Measurements from ENCODE around the gene MCL1.

MCL1 gene

DNA sequence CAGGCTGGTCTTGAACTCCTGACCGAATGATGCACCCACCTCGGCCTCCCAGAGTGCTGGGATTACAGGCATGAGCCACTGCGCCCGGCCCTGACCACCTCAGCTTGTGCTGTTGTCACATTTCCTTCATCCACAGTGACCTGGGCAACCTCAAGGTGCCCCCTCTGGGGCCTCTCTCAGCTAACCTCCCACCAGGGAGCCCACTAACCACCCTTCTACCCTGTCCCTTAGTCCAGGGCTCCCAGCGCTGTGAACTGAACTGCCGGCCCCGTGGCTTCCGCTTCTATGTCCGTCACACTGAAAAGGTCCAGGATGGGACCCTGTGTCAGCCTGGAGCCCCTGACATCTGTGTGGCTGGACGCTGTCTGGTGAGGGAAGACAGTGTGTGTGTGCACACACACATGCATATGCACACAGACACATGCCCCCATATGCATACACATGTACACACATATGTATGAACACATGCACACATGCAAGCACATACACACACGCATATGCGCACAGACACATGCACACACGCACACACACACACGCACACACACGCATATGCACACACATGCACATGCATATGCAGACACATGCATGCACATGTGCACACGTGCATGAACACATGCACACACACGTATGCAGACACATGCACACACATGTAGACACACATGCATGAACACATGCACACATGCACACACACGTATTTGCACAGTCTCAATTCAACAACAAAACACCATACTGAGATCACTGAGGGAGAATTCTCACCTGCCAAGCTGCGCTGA, 24.0 kb downstream of the MCL1 start:
- no peak for DNase-seq

DNA sequence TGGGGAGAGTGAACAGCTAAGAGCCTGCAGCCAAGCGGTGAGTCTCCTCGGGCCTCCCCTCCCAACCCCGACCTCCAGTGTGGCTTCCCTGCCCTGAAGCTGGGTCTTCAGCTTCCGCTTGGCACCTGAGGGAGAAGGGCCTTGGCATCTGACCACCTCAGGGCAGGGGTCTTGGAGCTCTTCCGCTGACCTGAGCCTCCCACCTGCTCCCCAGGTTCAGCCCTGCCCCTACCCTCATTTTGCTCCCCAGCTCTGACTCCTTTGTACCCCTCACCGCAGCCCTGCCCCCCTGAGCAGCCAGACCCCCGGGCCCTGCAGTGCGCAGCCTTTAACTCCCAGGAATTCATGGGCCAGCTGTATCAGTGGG, 25.3 kb downstream of the MCL1 start:
- DNase-seq = no peak

DNA sequence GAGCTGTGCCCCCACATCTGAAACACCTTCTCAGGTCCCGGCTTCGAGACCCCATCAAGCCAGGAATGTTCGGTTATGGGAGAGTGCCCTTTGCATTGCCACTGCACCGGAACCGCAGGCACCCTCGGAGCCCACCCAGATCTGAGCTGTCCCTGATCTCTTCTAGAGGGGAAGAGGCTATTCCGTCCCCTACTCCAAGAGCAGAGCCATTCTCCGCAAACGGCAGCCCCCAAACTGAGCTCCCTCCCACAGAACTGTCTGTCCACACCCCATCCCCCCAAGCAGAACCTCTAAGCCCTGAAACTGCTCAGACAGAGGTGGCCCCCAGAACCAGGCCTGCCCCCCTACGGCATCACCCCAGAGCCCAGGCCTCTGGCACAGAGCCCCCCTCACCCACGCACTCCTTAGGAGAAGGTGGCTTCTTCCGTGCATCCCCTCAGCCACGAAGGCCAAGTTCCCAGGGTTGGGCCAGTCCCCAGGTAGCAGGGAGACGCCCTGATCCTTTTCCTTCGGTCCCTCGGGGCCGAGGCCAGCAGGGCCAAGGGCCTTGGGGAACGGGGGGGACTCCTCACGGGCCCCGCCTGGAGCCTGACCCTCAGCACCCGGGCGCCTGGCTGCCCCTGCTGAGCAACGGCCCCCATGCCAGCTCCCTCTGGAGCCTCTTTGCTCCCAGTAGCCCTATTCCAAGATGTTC, 25.9 kb downstream of the MCL1 start:
- DNase-seq = no peak

DNA sequence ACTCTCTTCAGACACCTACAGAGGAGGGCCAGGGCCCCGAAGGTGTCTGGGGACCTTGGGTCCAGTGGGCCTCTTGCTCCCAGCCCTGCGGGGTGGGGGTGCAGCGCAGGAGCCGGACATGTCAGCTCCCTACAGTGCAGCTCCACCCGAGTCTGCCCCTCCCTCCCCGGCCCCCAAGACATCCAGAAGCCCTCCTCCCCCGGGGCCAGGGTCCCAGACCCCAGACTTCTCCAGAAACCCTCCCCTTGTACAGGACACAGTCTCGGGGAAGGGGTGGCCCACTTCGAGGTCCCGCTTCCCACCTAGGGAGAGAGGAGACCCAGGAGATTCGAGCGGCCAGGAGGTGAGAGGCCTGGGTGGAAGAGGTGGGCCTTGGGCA, 26.5 kb downstream of the MCL1 start:
- DNase-seq = no peak

DNA sequence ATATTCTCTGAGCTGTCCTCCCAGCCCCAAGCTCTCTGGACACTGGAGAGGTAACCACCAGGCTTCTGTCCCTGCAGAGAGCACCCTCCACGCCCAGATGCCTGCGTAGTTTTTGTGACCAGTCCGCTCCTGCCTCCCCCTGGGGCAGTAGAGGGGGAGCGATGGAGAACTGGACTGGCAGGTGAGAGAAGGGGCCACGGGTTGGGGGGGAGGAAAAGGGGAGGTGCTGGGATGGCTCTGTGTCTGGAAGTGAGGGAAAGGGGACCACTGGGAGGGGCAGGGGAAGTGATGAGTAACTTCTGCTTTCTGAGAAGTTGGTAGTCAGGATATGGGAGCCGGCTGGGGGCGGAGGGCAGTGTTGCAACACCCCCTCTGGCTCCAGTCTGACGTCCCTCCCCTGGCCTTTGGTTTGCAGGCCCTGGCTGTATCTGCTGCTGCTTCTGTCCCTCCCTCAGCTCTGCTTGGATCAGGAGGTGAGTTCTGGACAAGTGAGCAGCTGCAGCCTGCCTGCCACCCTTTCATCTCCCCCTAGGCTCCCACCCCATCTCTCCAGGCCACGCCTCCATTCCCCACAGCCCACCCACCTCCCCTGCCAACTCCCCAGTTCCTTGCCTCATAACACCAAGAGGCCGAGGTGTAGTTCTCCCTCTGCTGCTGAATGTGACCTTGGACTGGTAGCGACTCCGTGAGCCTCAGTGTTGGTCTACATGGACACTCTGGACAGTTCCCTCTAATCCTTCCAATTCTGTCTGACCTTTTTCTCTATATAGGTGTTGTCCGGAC, 27.1 kb downstream of the MCL1 start:
- DNase-seq = no peak

DNA sequence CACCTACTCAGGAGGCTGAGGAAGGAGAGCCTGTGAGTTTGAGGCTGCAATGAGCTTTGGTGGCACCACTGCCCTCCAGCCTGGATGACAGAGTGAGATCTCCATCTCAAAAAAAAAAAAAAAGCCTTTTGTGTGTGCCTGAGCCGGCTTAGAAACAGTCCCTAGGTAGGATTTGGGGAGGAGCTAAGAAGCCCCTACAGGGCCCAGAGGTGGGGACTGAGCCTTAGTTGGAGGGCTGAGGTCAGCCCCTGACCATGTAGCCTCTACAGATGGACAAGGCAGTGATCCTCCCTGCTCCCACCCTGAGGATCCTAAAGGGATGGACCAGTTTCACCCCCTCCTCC, 27.7 kb downstream of the MCL1 start:
- no peak for DNase-seq

DNA sequence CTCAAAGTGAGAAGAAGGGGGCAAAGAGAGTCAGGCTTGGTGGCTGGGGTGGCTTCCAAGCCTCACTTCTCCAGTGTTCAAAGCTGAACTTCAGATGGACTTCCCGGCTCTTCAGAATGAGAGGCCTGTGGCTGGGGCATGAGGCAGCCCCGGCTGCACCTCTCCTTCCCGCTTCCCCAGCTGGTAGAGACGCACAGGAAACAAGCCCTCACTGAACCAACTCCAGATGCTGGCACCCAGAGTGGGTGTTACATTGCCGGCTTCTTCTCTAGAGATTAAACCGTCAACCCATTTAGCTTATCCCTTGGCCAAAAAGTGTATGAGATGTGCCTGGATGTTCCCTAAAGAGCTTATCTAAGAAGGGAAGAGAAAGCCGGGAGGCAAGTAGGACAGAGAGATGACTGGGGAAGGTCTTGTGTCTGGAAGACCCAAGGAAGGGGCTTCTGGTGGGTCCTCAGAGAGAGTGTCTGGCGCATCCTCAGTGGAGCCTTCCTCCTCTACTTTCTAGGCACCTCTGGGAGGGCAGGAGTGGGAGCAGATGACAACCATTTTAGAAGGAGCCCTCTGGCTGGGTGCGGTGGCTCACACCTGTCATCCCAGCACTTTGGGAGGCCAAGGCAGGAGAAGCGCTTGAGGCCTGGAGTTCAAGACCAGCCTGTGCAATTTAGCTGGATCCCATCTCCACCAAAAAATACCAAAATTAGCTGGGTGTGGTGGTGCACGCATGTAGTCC, 28.2 kb downstream of the MCL1 start:
- no peak for DNase-seq

DNA sequence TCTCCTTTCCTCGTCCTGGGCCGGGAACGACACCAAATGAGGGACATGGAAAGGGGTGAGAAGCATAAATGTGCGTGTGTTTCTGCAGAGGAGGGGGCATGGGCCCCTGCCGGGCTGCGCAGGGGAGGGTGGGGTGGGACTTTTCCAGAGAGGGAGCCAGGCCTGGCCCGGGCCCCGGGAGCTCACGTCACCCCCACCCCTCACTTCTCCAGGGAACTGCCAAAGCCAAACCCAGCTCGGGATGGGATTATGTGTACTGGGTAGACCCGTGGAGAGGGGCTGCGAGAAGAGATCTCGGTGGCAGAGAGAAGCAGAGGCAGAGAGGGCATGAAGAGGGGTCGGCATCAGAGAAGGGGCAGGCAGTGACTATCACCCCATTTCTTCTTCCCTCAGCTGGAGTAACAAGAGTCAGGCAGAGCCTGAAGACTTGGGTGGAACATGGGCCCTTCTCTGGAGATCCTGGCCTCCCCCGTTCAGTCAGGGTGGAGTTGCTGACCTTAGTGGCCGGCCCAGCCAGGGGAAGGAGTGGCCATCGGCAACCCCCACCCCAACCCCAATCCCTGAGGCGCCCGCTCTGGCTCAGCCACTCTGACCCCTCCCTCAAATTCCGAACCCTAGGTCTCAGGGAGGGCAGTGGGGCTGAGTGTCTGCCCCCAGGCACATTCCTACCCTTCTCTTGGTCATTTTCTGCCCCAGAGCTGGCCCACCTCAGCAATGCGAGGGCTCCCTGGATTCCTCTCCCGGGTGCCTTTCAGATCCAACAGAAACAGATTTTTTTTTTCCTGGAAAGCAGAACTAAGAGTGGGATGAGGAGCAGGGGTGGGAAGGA, 29.0 kb downstream of the MCL1 start:
- no peak for DNase-seq

DNA sequence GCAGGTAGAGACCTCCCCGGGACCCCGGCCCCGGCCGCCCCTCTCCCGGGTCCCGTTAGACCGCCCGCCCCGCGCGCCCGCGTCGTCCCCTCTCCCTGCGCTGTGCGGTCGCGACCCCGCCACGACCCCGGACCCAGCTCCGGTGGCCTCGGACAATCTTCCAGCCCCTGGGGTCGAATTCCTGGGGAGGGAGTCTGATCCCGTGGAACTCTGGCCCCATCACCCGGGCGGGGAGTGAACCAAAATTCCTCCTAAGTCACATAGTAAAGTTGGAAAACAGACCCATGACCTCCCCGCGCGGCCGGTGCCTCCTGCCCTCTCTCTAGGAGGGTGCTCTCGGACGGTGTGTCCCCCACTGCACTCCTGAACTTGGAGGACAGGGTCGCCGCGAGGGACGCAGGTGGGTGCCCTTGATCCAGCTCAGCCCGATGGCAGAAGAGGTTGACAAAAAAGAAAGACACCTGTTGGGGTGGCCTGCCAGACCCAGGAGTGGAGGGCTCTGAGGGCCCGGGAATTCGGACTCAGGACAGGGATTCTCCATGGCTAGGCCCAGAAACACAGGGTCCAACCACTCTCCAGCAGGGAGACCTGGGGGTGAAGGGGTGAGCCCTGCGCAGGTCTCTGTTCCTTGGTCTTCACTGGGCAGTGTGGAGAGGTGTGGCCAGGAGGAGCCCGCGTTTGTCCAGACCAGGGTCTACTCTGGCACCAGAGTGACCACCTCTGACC, 29.8 kb downstream of the MCL1 start:
- DNase-seq = no peak

DNA sequence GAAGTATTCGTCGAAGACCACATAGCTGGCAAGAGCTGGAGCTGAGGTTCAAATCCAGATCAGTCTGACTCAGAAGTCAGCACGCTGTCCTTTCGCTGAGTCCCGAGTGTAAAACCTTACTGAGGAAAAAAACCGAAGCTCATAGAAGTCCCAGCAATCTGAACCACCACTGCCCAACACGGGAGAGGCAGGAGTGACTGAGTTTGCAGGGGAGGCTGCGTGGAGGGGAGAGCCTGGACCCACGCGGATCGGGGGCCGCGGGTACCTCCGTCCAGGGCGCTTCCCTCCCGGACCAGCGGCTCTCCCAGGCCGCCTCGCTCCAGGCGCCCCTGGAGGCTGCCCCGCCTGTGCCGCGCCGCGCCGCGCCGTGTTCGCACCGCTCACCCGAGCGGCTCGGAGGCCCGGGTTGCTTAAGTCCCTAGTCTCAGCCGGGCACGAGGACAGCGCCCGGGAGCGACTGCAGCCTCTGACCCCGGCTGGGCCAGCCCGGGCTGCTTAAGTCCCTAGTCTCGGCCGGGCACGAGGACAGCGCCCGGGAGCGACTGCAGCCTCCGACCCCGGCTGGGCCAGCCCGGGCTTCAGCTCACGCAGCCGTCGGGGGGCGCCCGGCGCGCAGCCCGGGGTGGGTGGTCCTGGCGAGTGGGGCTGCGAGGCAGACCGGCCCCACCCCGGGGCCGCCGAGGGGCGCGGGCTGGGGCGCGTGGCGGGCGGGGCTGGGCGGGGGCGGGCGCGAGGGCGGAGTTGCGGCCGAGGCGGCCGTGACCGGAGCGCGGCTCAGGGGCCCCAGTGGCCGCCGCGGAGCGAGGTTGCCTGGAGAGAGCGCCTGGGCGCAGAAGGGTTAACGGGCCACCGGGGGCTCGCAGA, 30.5 kb downstream of the MCL1 start, which contains the start of gene ADAMTSL4:
Gene ADAMTSL4 (plus strand): TSS at position 777 of the 864 bp plus-strand sequence. CDS start 2,881 bp downstream, outside the sequence.
- DNase-seq = no peak

DNA sequence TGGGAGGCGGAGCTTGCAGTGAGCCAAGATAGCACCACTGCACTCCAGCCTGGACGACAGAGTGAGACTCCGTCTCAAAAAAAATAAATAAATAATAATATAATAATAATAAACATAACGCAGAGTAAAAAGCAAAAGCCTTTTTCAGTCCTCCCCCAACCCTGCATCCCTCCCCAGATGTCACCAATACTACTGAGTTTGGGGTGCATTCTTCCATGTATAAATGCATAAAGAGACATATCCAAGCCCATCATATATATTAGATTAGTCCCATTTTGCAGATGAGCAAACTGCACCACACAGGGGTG, 31.1 kb downstream of the MCL1 start:
- DNase-seq = no peak

DNA sequence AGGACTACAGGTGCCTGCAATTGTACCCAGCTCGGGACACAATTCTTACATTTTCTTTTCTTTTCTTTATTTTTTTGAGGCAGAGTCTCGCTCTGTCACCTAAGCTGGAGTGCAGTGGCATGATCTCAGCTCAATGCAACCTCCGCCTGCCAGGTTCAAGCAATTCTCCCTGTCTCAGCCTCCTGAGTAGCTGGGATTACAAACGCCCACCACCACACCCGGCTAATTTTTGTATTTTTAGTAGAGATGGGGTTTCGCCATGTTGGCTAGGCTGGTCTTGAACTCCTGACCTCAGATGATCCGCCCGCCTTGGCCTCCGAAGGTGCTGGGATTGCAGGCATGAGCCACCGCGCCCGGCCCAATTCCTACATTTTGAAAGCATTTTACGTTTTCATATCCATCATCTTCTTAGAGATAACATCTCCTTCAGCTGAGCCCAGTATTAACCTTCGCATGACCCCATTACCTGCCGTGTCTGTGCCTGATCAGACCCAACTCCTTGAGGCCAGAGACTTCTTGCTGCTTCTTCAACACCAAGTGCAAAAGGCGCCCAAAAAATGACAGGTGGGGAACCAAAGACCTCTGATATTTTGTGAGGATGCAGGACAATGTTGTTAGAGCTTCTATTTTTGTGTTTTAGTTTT, 33.0 kb downstream of the MCL1 start:
- DNase-seq = no peak

DNA sequence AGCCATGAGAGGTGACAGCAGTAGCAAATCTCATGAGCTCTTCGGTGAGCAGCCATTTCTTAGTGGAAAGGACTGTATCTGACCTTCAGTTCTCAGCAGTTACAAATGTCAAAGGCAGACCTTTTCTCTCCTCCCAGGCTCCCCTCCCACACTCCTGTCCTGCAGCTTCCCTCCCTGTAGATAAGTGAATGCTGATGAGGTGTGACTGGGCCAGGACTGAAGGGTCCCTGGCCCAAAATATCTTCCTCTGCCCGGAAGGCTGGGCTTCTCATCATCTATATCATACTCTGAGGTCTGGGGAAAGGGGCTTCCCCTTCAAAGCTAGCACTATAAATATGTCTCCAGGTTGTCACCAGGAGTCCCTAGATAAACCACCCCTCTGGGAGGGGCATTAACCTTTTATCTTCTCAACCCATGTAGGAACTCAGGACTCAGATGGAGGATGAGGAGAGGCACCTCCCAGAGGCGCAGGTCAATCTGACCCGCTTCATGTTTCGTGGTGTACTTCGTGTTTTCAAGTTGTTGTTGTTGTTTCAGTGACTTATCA, 33.9 kb downstream of the MCL1 start:
- DNase-seq = no peak

DNA sequence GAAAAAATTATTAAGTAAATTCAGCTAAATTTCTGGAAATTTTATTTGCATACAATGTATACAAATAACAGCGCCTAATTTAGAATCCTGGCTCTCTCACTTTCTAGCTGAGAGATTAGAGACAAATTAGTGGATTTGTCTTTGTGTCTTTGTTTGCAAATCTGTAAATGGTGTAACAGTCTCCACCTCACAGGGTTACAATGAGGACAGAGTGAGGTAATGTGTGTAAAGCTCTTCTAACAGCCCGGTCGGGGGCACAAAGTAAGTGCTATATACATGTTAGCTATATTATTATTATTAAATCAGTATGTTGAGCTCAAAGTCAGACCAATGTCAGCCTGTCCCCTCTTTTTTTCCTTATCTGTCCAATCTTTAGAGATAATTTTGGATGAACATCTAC, 35.2 kb downstream of the MCL1 start:
- no peak for DNase-seq

DNA sequence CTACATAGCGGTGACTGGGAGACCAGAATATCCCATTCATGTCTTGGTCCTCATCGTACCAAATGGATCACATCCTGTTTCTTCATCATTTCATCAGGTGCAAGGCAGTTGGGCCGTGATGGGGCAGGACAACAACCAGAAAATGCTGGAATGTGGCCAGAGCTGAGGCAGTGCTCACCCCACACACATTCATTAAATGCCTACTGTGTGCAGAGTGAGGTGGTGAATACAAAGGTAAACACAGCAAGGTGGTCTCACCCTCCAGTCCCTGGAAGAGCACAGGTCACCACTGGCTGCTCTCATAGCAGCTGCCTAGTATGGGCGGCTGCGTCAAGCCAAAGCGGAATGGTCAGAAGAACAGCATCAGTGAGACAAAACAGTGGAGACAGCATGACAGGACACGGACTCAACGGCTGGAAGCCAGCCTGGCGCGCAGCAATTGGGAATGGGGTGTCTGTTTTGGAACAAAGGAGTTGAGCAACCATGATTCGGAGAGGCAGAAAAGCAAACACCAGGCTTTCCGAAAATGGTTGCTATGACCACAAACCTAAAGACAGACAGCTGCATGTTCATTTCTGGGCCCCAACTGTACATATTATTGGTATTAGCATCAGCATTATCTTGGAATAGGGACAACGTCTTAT, 35.8 kb downstream of the MCL1 start:
- no peak for DNase-seq

DNA sequence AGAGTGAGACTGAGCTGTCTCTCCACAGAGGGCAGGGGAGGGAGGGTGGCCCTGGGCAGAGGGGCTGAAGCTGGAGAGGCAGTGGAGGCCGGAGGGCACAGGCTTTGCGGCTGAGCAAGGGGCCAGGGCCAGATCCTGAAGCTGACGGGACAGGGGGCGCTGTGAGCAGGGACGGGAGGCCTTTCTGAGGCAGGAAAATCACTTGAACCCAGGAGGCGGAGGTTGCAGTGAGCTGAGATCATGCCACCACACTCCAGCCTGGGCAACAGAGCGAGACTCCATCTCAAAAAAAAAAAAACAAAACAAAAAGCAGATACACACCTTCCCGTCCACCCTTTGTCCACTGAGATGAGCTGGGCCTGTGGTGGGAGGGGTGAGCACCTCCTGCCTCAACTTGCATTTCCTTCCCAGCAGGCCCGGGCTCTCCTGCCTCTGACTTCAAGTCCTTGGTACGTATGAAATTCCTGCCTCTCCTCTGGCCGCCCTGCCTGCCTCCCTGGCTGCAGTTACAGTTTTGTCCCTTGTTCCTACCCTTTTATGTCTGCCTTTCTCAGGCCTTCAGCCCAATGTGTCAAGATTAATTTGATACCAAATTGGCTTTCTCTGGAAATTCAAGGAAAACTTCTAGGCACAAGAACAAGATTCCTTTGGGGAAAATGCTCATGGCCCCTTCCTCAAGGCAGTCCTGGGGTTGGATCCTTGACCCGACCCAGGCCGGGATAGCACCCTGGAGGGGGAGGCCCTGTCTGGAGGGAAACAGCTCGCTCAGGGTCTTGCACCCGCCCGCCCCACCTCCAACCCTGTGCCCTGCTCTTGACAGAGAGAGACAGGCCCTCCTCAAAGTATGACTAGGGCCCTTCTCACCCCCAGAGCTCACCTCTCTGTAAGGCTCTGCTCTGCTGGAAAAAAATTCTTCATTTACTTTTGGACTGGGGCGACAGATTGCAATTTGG, 41.4 kb downstream of the MCL1 start:
- no peak for DNase-seq

DNA sequence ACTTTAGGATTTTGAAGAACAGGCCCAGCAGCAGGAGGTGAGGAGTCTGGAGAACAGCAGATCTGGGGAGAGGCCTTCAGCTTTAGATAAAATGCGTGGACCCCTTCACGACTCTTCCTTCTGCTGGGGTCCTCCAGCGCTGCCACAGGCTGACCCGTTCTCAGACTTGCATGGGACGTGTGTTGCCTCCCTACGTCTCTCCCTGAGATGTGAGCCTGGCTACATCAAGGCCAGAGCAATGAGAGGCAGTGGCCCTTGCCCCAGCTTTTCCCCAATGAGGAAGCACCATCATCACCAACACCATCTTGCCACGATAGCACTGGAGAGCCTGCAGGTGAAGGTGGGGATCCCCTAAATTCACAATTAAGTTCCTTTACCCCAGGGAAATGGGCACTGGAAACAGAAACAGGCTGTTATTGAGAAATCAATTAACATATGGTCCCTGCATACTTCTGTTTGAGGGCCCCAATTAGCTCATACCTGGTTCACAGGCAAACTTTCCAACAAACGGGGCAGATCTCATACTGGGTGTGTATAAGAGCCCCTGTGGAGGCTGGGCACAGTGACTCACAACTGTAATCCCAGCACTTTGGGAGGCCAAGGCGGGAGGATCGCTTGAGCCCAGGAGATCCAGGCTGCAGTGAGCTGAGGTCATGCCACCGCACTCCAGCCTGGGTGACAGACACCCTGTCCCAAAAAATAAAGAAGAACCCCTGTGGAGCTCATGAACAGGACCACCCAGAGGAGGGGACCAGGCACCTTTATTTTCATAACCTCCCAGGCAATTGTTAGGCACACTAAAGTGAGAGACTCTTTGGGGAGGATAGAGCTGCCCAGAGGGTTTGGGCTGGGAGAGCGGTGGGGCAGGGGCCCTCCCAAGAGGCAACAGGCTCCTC, 42.3 kb downstream of the MCL1 start:
- no peak for DNase-seq

Measured in activated T-cell treated with anti-CD3 and anti-CD28 coated beads for 4 hours (primary cell).